Effector memory CD8-positive, alpha-beta T cell (primary cell): ENCODE results near the gene AAR2.
A peak's percentile ranks its signal among the peaks of the same experiment; 100 is the strongest.

Source experiments
- ATAC-seq: fragments of 150-1000 bp; cut with Tn5 transposase; replicated peaks from 2 replicates; pipeline ENCODE4 v1.10.0; 2021; ENCODE audit warnings: mild to moderate bottlenecking, moderate library complexity
- DNase-seq, 3 experiments: peaks; one replicate each; pipeline ENCODE4 v3.0.0; 2021
- H3K27ac Mint-ChIP-seq, 2 donors: one replicate each; pipeline ENCODE4 v1.8.0; 2022; ENCODE audit warnings: mild to moderate bottlenecking in 2 of 2, mixed read lengths in 2 of 2, moderate library complexity in 2 of 2
- H3K27me3 Mint-ChIP-seq, 2 donors: one replicate each; pipeline ENCODE4 v1.8.0; 2022; ENCODE audit warnings: mixed read lengths in 2 of 2
- H3K36me3 Mint-ChIP-seq: one replicate; pipeline ENCODE4 v1.8.0; 2022; ENCODE audit warnings: mild to moderate bottlenecking, moderate library complexity, mixed read lengths; ENCODE audit not compliant: insufficient read depth
- H3K4me1 Mint-ChIP-seq, 2 donors: one replicate each; pipeline ENCODE4 v1.8.0; 2022; ENCODE audit warnings: low read depth in 2 of 2, mixed read lengths in 2 of 2
- H3K4me3 Mint-ChIP-seq, 2 donors: one replicate each; pipeline ENCODE4 v1.8.0; 2022; ENCODE audit warnings: mild to moderate bottlenecking in 2 of 2, mixed read lengths in 2 of 2, moderate library complexity in 2 of 2
- H3K9me3 Mint-ChIP-seq, 2 donors: one replicate each; pipeline ENCODE4 v1.8.0; 2022; ENCODE audit warnings: mixed read lengths in 2 of 2
- total RNA-seq, 9 experiments: gene quantifications; one replicate each; lab custom pipeline; 2026; lab: John Stamatoyannopoulos, UW

AAR2 gene
- 23.1 to 85.0 (median 44.4) reads per million in 9 experiments for total RNA-seq

GRCh38 chr20:36235892-36236785, at the start of gene AAR2:
Gene AAR2, plus strand, starts transcription at chr20:36236478. Its CDS starts 3,391 bp downstream, at chr20:36239869.
- H3K4me1 Mint-ChIP-seq: peaks cover 24 to 31% of the 10 kb centered on the region in 2 donors
- H3K4me3 Mint-ChIP-seq: peak within 1 kb of the TSS; percentile 92 to 94
- no peaks in the 10 kb centered on the region for H3K9me3 Mint-ChIP-seq
- peak within 1 kb of the TSS; percentile 87 to 97 for H3K27ac Mint-ChIP-seq
- DNase-seq (peak; percentile 65 to 76 (median 70)), ATAC-seq (peak; percentile 96)
- H3K36me3 Mint-ChIP-seq: peaks cover 16% of the 10 kb centered on the region
- H3K27me3 Mint-ChIP-seq: peaks cover 0 to 4% of the 10 kb centered on the region in 2 donors

GRCh38 chr20:36193977-36194712, 42.1 kb upstream of the AAR2 start:
- no peaks in the 10 kb centered on the region for H3K36me3 Mint-ChIP-seq
- H3K4me3 Mint-ChIP-seq: no peak overlapping the region
- no peak overlapping the region for H3K27ac Mint-ChIP-seq
- H3K27me3 Mint-ChIP-seq: peaks cover 12 to 40% of the 10 kb centered on the region in 2 donors
- no peaks in the 10 kb centered on the region for H3K9me3 Mint-ChIP-seq
- H3K4me1 Mint-ChIP-seq: no peaks in the 10 kb centered on the region
- DNase-seq (no peak), ATAC-seq (no peak)

- Mint-ChIP-seq H3K4me1 (peaks cover 0 to 3% of the 10 kb centered on the region in 2 donors), H3K36me3 (no peaks in the 10 kb centered on the region), H3K4me3 (no peak overlapping the region), H3K27ac (no peak overlapping the region), H3K9me3 (no peaks in the 10 kb centered on the region), H3K27me3 (peaks cover 12 to 52% of the 10 kb centered on the region in 2 donors)
- ATAC-seq (no peak), DNase-seq (no peak)
Observed at GRCh38 chr20:36196676-36197075, 39.6 kb upstream of the AAR2 start.

GRCh38 chr20:36197271-36197670, 39.0 kb upstream of the AAR2 start:
- Mint-ChIP-seq H3K4me3 (no peak overlapping the region), H3K9me3 (no peaks in the 10 kb centered on the region), H3K27me3 (peaks cover 12 to 52% of the 10 kb centered on the region in 2 donors), H3K27ac (no peak overlapping the region), H3K4me1 (peaks cover 0 to 3% of the 10 kb centered on the region in 2 donors), H3K36me3 (no peaks in the 10 kb centered on the region)
- DNase-seq (no peak), ATAC-seq (no peak)

- Mint-ChIP-seq H3K36me3 (no peaks in the 10 kb centered on the region), H3K27me3 (peaks cover 12 to 42% of the 10 kb centered on the region in 2 donors), H3K4me1 (peaks cover 5 to 6% of the 10 kb centered on the region in 2 donors), H3K4me3 (no peak overlapping the region), H3K27ac (no peak overlapping the region), H3K9me3 (no peaks in the 10 kb centered on the region)
- peak; percentile 73 for ATAC-seq
- DNase-seq: peak; percentile 64 to 73 (median 68)
Observed at GRCh38 chr20:36199345-36200257, 36.7 kb upstream of the AAR2 start.

- H3K36me3 Mint-ChIP-seq: no peaks in the 10 kb centered on the region
- H3K9me3 Mint-ChIP-seq: no peaks in the 10 kb centered on the region
- no peak overlapping the region for H3K27ac Mint-ChIP-seq
- no peak overlapping the region for H3K4me3 Mint-ChIP-seq
- peaks cover 7 to 34% of the 10 kb centered on the region in 2 donors for H3K27me3 Mint-ChIP-seq
- ATAC-seq (no peak), DNase-seq (no peak)
- H3K4me1 Mint-ChIP-seq: peaks cover 5 to 6% of the 10 kb centered on the region in 2 donors
Observed at GRCh38 chr20:36200451-36200850, 35.8 kb upstream of the AAR2 start.

GRCh38 chr20:36201198-36201597, 35.1 kb upstream of the AAR2 start:
- DNase-seq (no peak), ATAC-seq (no peak)
- Mint-ChIP-seq H3K27me3 (peaks cover 0 to 28% of the 10 kb centered on the region in 2 donors), H3K36me3 (no peaks in the 10 kb centered on the region), H3K27ac (no peak overlapping the region), H3K4me1 (peaks cover 5 to 6% of the 10 kb centered on the region in 2 donors), H3K9me3 (no peaks in the 10 kb centered on the region), H3K4me3 (no peak overlapping the region)

GRCh38 chr20:36202891-36203338, 33.4 kb upstream of the AAR2 start:
- Mint-ChIP-seq H3K27ac (no peak overlapping the region), H3K36me3 (no peaks in the 10 kb centered on the region), H3K9me3 (no peaks in the 10 kb centered on the region), H3K4me1 (peaks cover 5 to 6% of the 10 kb centered on the region in 2 donors), H3K4me3 (peak overlapping the region; percentile 37 to 62), H3K27me3 (peaks cover 8 to 27% of the 10 kb centered on the region in 2 donors)
- ATAC-seq (peak; percentile 89), DNase-seq (peak; percentile 75 to 78 (median 78))

- no peak overlapping the region for H3K27ac Mint-ChIP-seq
- peaks cover 18 to 37% of the 10 kb centered on the region in 2 donors for H3K27me3 Mint-ChIP-seq
- H3K36me3 Mint-ChIP-seq: no peaks in the 10 kb centered on the region
- H3K4me3 Mint-ChIP-seq: no peak overlapping the region
- peaks cover 5 to 6% of the 10 kb centered on the region in 2 donors for H3K4me1 Mint-ChIP-seq
- no peak for DNase-seq
- H3K9me3 Mint-ChIP-seq: no peaks in the 10 kb centered on the region
- ATAC-seq: no peak
Observed at GRCh38 chr20:36203861-36204260, 32.4 kb upstream of the AAR2 start.

- Mint-ChIP-seq H3K36me3 (no peaks in the 10 kb centered on the region), H3K4me3 (no peak overlapping the region), H3K27me3 (peaks cover 26 to 40% of the 10 kb centered on the region in 2 donors), H3K4me1 (peaks cover 3 to 5% of the 10 kb centered on the region in 2 donors), H3K27ac (no peak overlapping the region), H3K9me3 (no peaks in the 10 kb centered on the region)
- DNase-seq: no peak
- no peak for ATAC-seq
Observed at GRCh38 chr20:36205026-36205425, 31.3 kb upstream of the AAR2 start.

- Mint-ChIP-seq H3K4me1 (peaks cover 3 to 5% of the 10 kb centered on the region in 2 donors), H3K27ac (no peak overlapping the region), H3K36me3 (peaks cover 2% of the 10 kb centered on the region), H3K9me3 (no peaks in the 10 kb centered on the region), H3K4me3 (no peak overlapping the region), H3K27me3 (peaks cover 33 to 46% of the 10 kb centered on the region in 2 donors)
- DNase-seq: no peak
- ATAC-seq: no peak
Observed at GRCh38 chr20:36206068-36206467, 30.2 kb upstream of the AAR2 start.

- H3K4me1 Mint-ChIP-seq: peaks cover 3 to 5% of the 10 kb centered on the region in 2 donors
- H3K36me3 Mint-ChIP-seq: peaks cover 2% of the 10 kb centered on the region
- no peak for ATAC-seq
- no peak overlapping the region for H3K27ac Mint-ChIP-seq
- peaks cover 33 to 47% of the 10 kb centered on the region in 2 donors for H3K27me3 Mint-ChIP-seq
- DNase-seq: no peak
- H3K9me3 Mint-ChIP-seq: no peaks in the 10 kb centered on the region
- H3K4me3 Mint-ChIP-seq: no peak overlapping the region
Observed at GRCh38 chr20:36206641-36207040, 29.6 kb upstream of the AAR2 start.
